Muscle of leg (tissue), 11 donors: Measurements from ENCODE around the gene BTBD9. TPM values are rescaled to one million over a fixed set of nuclear protein-coding genes. Genes with fewer than 3 reads are reported as not detected.

Source experiments
- DNase-seq: peaks from one replicate; pipeline ENCODE4 v3.0.0; 2013
- H3K27ac ChIP-seq: one replicate; pipeline ENCODE4 v1.5.1; 2013; ENCODE audit warnings: mild to moderate bottlenecking, low read length, control low read depth
- H3K27me3 ChIP-seq: one replicate; pipeline ENCODE4 v1.6.1; 2013; ENCODE audit warnings: low read length; ENCODE audit not compliant: control insufficient read depth, insufficient read depth
- H3K36me3 ChIP-seq: one replicate; pipeline ENCODE4 v1.6.1; 2013; ENCODE audit warnings: low read length; ENCODE audit not compliant: control insufficient read depth, insufficient read depth
- H3K4me1 ChIP-seq: one replicate; pipeline ENCODE4 v1.6.1; 2013; ENCODE audit warnings: low read length; ENCODE audit not compliant: control insufficient read depth, insufficient read depth
- H3K4me3 ChIP-seq: one replicate; pipeline ENCODE4 v1.5.1; 2013; ENCODE audit warnings: low read length, control low read depth
- H3K9me3 ChIP-seq: replicated peaks from 2 replicates; pipeline ENCODE4 v1.6.1; 2013; ENCODE audit warnings: low read depth, low read length; ENCODE audit not compliant: control insufficient read depth
- WGBS: methylation state at CpG from one replicate; pipeline ENCODE4 v1.1.5; 2013; ENCODE audit warnings: missing lambda C conversion rate; ENCODE audit not compliant: insufficient coverage; 5-methylcytosine and 5-hydroxymethylcytosine counted together
- polyA plus RNA-seq, 8 donors: library from polyadenylated mRNA; unstranded; fragments of 120-200 nt; gene quantifications; one replicate each; pipeline versions ENCODE4 v1.2.1 to v1.2.3, GENCODE V29; 2013; ENCODE audit warnings: inconsistent platforms in 1 of 8, low replicate concordance in 1 of 8; ENCODE audit not compliant: insufficient read length in 8 of 8, insufficient read depth in 1 of 8
- total RNA-seq: library from RNA; stranded (reverse); fragments of 120-200 nt; gene quantifications from one replicate; pipeline ENCODE4 v1.2.4, GENCODE V29; 2013

The BTBD9 gene
- total and polyA plus RNA-seq, 9 donors = 6.5 to 10.5 (median 8.2) TPM

DNA sequence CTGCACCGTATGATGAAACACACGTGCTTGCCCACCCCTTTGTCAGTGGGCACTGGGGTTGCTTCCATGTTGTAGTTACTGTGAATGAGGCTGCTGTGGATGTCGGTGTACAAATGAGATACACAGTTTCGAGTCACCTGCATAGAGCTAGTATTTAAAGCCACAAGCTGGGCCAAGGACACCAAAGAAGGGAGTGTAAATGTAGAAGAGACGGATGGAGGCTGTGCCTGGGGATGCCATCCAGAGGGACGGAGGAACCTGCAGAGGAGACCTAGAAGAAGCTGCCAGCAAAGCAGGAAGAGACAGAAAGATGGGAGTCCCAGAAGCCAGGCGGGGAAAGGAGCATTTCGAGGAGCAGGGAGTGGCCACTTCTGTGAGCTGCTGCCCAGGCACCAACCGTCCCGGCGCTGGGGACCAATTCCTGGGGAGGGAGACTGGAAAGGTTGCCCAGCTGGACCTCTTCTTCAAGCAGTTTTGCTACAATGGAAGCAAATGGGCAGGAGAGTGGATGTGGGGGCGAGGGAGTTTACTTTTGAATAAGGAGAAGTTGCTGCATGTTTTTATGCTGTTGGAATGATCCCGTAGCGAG lies 480.9 kb downstream of the BTBD9 start:
- no peak overlapping the region for H3K27ac ChIP-seq
- H3K36me3 ChIP-seq = peaks cover 13% of the 10 kb centered on the region
- H3K4me1 ChIP-seq = peaks cover 15% of the 10 kb centered on the region
- no peaks in the 10 kb centered on the region for H3K27me3 ChIP-seq
- DNase-seq = no peak
- 89% methylated on average over 14 of the region's 14 CpGs for WGBS
- H3K9me3 ChIP-seq = no peaks in the 10 kb centered on the region
- H3K4me3 ChIP-seq = no peak overlapping the region

DNA sequence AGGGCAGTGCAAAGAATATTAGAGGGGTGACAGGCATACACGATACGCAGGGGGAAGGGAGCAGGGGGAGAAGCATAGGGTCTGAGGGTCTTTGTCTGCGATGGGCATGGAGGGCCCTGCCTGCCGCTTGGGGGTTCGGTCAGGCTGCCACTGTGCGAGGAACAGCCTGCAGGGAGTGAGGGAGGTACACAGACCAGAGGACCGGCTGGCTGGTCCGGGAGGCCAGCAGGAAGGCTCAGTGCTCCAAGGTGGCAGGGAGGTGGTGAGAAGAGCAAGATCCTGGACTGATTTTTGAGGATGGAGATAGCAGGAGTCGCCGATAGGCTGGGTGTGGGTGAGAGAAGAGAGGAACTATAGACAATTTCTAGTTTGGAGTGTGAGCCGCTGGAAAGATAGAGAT lies 481.8 kb downstream of the BTBD9 start:
- 87% methylated on average over 11 of the region's 11 CpGs for WGBS
- H3K9me3 ChIP-seq = no peaks in the 10 kb centered on the region
- H3K27me3 ChIP-seq = no peaks in the 10 kb centered on the region
- peaks cover 17% of the 10 kb centered on the region for H3K36me3 ChIP-seq
- no peak overlapping the region for H3K4me3 ChIP-seq
- DNase-seq = no peak
- peaks cover 24% of the 10 kb centered on the region for H3K4me1 ChIP-seq
- H3K27ac ChIP-seq = no peak overlapping the region

DNA sequence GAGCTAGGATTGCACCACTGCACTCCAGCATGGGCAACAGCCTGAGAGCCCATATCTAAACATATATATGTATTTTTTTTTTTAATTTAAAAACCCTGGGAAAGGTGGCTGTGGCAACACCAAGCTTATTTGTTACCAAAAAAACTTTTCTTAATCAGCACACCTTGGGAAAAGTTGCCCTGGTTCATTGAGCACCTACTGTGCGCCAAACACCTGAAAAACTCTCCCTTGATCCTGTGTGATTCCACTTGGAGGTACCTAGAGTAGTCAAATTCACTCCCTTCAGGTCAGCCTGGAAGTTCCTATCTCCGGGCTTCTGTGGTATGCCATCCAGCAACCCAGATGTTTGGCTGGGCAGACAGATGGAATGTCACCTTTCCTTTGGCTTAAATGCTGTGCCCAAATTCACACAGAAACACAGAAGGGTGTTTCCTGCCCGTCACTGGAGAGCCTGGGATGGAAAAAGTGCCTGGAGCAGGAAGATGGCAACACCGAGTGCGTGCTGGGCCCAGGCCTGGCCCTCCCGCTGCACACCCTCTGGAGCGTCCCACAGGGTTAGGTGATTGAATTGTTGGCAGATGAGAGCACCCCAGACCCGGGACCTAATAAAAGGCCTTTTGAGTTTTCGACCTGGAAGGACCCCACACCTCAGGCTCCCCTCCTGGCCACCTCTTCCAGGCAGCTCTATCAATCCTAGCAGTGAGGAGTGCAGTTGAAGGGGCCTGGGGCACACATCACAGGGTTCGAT lies 482.7 kb downstream of the BTBD9 start:
- DNase-seq = no peak
- H3K36me3 ChIP-seq = peaks cover 24% of the 10 kb centered on the region
- WGBS = 100% methylated on average over 4 of the region's 10 CpGs

DNA sequence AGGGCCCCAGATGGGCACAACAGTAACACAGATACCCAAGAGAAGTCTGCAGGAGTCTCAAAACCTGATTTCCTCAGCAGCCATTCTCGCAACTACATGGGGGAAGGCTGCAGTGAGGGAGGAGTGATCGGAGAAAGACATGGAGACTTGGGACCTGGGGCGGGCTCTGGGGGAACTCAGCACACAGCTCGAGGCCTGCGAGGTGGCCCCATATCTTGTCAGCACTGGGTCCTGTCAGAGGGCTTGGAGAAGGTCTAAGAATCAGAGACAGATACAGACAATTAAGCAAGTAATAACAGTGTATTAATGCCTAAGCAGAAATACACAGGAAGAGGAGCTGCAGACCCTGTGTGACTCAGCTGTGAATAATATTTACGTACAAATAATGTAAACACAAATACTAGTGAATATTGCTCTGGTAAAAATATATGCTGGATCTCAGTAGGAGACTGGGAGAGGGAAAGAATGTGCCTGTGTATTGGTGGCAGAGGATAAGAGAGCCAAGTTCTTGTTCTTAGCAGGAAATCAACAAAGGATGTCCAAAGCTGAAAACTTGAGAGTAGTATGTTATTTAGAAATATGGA lies 484.0 kb downstream of the BTBD9 start:
- no peak overlapping the region for H3K4me3 ChIP-seq
- H3K36me3 ChIP-seq = peaks cover 24% of the 10 kb centered on the region
- H3K9me3 ChIP-seq = no peaks in the 10 kb centered on the region
- 80% methylated on average over 2 of the region's 6 CpGs for WGBS
- DNase-seq = no peak
- H3K27me3 ChIP-seq = no peaks in the 10 kb centered on the region
- H3K4me1 ChIP-seq = peaks cover 26% of the 10 kb centered on the region
- H3K27ac ChIP-seq = peak overlapping the region; percentile 10

More for the DNA sequence above, 482.7 kb downstream of the BTBD9 start:
- Histone ChIP-seq H3K27me3 (no peaks in the 10 kb centered on the region), H3K4me1 (peaks cover 26% of the 10 kb centered on the region), H3K27ac (no peak overlapping the region), H3K4me3 (no peak overlapping the region), H3K9me3 (no peaks in the 10 kb centered on the region)

DNA sequence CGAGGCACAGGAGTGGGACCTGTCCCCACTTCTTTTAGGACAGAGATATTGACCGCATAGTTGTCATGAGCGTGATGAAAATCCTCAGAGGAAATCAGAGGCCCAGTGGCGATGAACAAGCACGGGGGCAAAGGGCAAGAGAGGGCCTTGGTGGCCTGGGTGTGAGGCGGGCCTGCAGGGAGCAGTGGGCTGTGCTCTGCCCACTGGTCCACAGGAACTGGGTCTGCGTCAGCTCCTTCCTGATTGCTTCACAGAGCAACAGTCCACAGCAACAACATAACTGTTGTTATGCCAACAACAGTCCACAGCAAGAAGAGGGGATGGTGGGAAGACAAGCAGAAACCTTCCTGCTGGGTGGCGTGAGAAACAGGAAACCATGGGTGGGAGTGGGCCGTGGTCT lies 484.6 kb downstream of the BTBD9 start:
- Histone ChIP-seq H3K27me3 (no peaks in the 10 kb centered on the region), H3K36me3 (peaks cover 21% of the 10 kb centered on the region), H3K4me3 (no peak overlapping the region), H3K27ac (peak overlapping the region; percentile 65), H3K9me3 (no peaks in the 10 kb centered on the region), H3K4me1 (peaks cover 26% of the 10 kb centered on the region)
- WGBS = 82% methylated on average over 7 of the region's 9 CpGs
- DNase-seq = peak; percentile 48

DNA sequence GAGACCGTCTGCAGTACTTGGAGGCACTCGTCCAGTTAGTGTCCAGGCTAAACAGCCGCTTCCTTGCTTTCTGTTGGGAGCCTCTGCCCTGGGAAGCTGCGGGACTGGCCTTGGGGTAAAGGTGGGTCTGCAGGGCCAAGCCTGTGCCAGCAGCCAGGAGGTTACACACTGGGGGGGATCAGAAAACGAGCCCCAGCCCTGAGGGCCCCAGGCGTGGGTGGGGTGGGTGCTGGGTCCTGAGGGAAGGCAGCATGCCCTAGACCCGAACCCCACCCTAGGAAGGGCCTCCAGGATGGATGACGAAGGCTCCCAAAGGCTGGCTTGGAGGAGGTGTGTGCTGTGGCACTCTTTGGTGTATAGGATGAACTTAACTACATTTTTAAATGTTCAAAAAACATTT lies 485.0 kb downstream of the BTBD9 start:
- DNase-seq = no peak
- H3K27ac ChIP-seq = peak overlapping the region; percentile 65
- peaks cover 21% of the 10 kb centered on the region for H3K36me3 ChIP-seq
- H3K4me1 ChIP-seq = peaks cover 26% of the 10 kb centered on the region
- no peaks in the 10 kb centered on the region for H3K27me3 ChIP-seq
- no peaks in the 10 kb centered on the region for H3K9me3 ChIP-seq
- no peak overlapping the region for H3K4me3 ChIP-seq
- WGBS = 49% methylated on average over 4 of the region's 8 CpGs

DNA sequence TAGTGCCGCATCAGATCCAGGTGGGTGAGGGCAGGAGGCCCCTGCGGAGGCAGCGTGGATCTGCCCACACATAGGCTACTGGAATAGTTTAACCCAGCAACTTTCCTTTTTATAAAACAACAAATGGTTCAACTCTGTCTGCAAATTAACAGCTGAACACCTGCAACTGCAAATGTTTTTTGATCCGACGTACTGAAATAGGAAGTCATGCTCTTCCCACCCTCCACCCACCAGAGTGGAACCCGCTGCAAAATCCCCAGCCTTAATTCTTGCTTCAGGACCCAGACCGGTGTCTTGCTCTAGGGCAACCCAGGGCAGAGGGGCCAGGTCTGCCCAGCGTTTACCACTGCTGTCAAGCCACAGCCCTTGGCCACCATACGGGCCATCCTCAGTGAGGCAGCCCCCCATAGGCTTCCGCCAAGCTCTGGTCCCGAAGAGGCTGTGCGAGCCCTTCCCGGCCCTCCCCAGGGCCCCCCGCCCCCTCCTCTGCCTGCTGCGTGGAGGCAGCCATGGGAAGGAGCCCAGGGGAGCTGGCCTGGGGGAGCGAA lies 485.9 kb downstream of the BTBD9 start:
- H3K27me3 ChIP-seq = no peaks in the 10 kb centered on the region
- no peak overlapping the region for H3K4me3 ChIP-seq
- no peak for DNase-seq
- H3K9me3 ChIP-seq = no peaks in the 10 kb centered on the region
- peaks cover 18% of the 10 kb centered on the region for H3K36me3 ChIP-seq
- peaks cover 34% of the 10 kb centered on the region for H3K4me1 ChIP-seq
- peak overlapping the region; percentile 13 for H3K27ac ChIP-seq
- 60% methylated on average over 6 of the region's 16 CpGs for WGBS

DNA sequence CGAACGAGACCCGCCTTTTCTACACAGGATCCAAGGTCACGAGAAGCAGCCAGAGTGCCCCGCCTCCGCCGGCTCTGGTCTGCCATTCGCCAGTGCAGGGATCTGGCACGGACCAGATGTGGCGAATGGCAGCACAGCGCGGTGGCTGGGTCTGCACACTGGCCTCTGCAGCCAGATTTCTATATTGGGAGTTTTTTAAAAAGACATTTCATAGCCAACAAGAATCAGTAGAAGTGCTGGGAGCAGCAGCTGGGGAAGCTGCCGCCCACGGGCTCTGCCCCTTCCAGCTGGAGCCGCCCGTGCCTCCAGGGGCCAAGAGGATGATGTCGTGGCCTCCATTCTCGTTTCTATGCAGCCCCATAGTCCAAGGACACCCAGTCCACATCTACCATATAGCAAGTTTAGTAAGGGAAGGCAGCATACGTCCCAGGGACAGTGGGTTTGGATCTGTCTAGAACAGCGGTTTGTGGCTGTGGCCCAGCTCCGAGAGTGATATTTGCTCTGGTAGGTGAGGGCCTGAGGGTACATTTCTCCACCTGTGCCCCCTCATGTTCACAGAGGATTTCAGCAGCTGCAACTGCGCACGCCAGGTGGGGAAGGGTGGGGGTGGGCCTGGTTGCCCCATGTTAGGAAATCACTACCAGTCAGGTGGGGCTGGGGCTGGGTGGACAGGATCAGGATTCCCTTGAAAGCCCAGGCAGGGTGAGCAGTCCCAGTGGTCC lies 486.5 kb downstream of the BTBD9 start:
- no peaks in the 10 kb centered on the region for H3K27me3 ChIP-seq
- H3K27ac ChIP-seq = peak overlapping the region; percentile 13
- H3K4me3 ChIP-seq = no peak overlapping the region
- H3K36me3 ChIP-seq = peaks cover 22% of the 10 kb centered on the region
- H3K4me1 ChIP-seq = peaks cover 35% of the 10 kb centered on the region
- H3K9me3 ChIP-seq = no peaks in the 10 kb centered on the region
- DNase-seq = no peak
- WGBS = 95% methylated on average over 14 of the region's 23 CpGs

DNA sequence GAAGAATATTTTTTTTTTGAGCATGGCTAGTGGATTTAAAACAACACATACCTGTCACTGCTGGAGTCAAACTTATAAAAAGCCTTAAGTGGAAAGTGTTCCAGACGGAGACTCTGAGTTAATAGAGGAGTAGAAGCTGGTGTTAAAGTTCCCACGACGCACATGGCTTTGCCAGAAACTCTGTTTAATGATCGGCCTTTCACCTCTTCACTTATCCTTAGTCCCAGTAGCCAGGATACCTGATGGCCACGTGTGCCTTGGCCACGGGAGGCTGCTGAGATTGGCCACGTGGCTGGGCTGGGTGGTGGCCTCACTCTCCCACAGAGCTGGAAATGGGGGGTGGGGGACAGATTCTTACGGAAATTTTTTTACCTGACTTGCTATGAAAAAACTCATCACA lies 487.1 kb downstream of the BTBD9 start:
- peaks cover 22% of the 10 kb centered on the region for H3K36me3 ChIP-seq
- H3K9me3 ChIP-seq = no peaks in the 10 kb centered on the region
- no CpG with 5 or more reads among the region's 8 CpGs for WGBS
- H3K4me3 ChIP-seq = no peak overlapping the region
- H3K4me1 ChIP-seq = peaks cover 35% of the 10 kb centered on the region
- DNase-seq = no peak
- H3K27ac ChIP-seq = no peak overlapping the region
- no peaks in the 10 kb centered on the region for H3K27me3 ChIP-seq
